Tibial nerve (tissue), 4 donors: ENCODE measurements around the gene MSTO1. TPM values are rescaled to one million over a fixed set of nuclear protein-coding genes. Genes with fewer than 3 reads are reported as not detected.
"Not testable (repeated sequence)": the region's sequence is repeated elsewhere in the genome, so short reads cannot be mapped to it uniquely, and the experiment has no call there.

ENCODE experiments used
- DNase-seq, 2 donors: peaks; one replicate each; pipeline ENCODE4 v3.0.0-alpha.2; 2019; ENCODE audit warnings: low spot score in 2 of 2
- H3K27ac ChIP-seq, 4 donors: fragments of 200-600 bp; sonication (generic) in 3 of 4; one replicate each; pipeline ENCODE4 v1.5.1; 2017 to 2019; ENCODE audit warnings: mild to moderate bottlenecking in 1 of 4
- H3K27me3 ChIP-seq, 2 donors: fragments of 200-600 bp; sonication (generic) in 1 of 2; one replicate each; pipeline versions ENCODE4 v1.5.1 to v1.6.0; 2017 to 2019
- H3K36me3 ChIP-seq, 3 donors: fragments of 200-600 bp; sonication (generic); one replicate each; pipeline ENCODE4 v1.5.1; 2018 to 2019
- H3K4me1 ChIP-seq, 4 donors: fragments of 200-600 bp; sonication (generic) in 3 of 4; one replicate each; pipeline ENCODE4 v1.5.1; 2017 to 2019
- H3K4me3 ChIP-seq, 4 donors: fragments of 200-600 bp; sonication (generic) in 3 of 4; one replicate each; pipeline ENCODE4 v1.5.1; 2017 to 2019; ENCODE audit warnings: mild to moderate bottlenecking in 1 of 4, moderate library complexity in 1 of 4
- H3K9me3 ChIP-seq, 4 donors: fragments of 200-600 bp; sonication (generic) in 3 of 4; one replicate each; pipeline ENCODE4 v1.5.1; 2017 to 2019
- CTCF ChIP-seq, 5 experiments: fragments of 200-600 bp in 3 of 5; fragments of 450-650 bp in 2 of 5; sonication (generic) in 3 of 5; IDR thresholded peaks; one replicate each; pipeline ENCODE4 v1.5.1; 2016 to 2019; ENCODE audit warnings: antibody characterized with exemption in 5 of 5, mild to moderate bottlenecking in 3 of 5, moderate library complexity in 2 of 5
- EP300 ChIP-seq, 2 donors: sonication (generic); formaldehyde crosslinking; IDR thresholded peaks; one replicate each; pipeline ENCODE4 v1.6.1; 2017; ENCODE audit warnings: antibody characterized with exemption in 2 of 2, mild to moderate bottlenecking in 1 of 2
- POLR2A ChIP-seq, 2 donors: fragments of 450-650 bp; IDR thresholded peaks; one replicate each; pipeline ENCODE4 v1.6.1; 2017; ENCODE audit warnings: antibody characterized with exemption in 2 of 2, mild to moderate bottlenecking in 2 of 2, moderate library complexity in 2 of 2
- WGBS, 2 donors: methylation state at CpG; one replicate each; pipeline ENCODE4 v1.1.5; 2018; 5-methylcytosine and 5-hydroxymethylcytosine counted together
- total RNA-seq, 4 donors: library from RNA; depleted of rRNA; stranded (reverse); fragments of >200 nt; gene quantifications; one replicate each; pipeline ENCODE4 v1.1.0, GENCODE V29; 2016

Gene MSTO1
- total RNA-seq, 4 donors from 2014 or later, result 16.4 to 41.4 (median 20.9) TPM

- Histone ChIP-seq H3K9me3 (no peaks in the 10 kb centered on the region), H3K27ac (no peak overlapping the region), H3K4me3 (no peak overlapping the region), H3K4me1 (no peaks in the 10 kb centered on the region), H3K27me3 (no peaks in the 10 kb centered on the region), H3K36me3 (no peaks in the 10 kb centered on the region)
- WGBS, 2 donors, result 57 to 89% methylated on average over 2 of the region's 2 CpGs
- DNase-seq, result no peak
- TF ChIP-seq CTCF (IDR thresholded peaks at IDR 0.05), result no peak
- TF ChIP-seq POLR2A (IDR thresholded peaks at IDR 0.05), result no peak
These were observed 12.2 kb downstream of the MSTO1 start for GRCh38 chr1:155622191-155622590.

GRCh38 chr1:155623357-155623756, 13.3 kb downstream of the MSTO1 start:
- DNase-seq, result no peak
- H3K4me3 ChIP-seq, result no peak overlapping the region
- WGBS, 2 donors, result 55 to 67% methylated on average over 1 of the region's 1 CpG
- no peaks in the 10 kb centered on the region for H3K36me3 ChIP-seq
- no peak overlapping the region for H3K27ac ChIP-seq
- TF ChIP-seq CTCF (IDR thresholded peaks at IDR 0.05), result no peak
- no peak for TF ChIP-seq POLR2A (IDR thresholded peaks at IDR 0.05)
- TF ChIP-seq EP300 (IDR thresholded peaks at IDR 0.05), result no peak
- H3K4me1 ChIP-seq, result no peaks in the 10 kb centered on the region
- H3K9me3 ChIP-seq, result no peaks in the 10 kb centered on the region
- no peaks in the 10 kb centered on the region for H3K27me3 ChIP-seq

DNA sequence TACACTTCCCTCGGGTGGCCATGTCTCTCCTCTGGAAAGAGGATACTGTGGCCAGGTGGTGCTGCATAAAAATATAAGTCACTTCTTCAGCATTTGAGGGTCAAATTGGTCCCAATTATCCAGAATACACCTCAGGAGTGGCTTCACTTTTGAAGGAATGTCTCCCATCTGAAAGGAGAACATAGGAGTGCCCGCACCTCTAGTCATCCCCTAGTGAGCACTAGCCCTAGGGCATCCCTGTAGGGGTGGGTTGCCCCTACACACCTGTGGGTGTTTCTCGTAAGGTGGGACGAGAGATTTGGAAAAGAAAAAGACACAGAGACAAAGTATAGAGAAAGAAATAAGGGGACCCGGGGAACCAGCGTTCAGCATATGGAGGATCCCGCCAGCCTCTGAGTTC, 16.4 kb downstream of the MSTO1 start:
- not testable (repeated sequence) for H3K9me3 ChIP-seq, H3K36me3 ChIP-seq, H3K4me3 ChIP-seq, H3K27ac ChIP-seq, DNase-seq, H3K27me3 ChIP-seq, H3K4me1 ChIP-seq
- WGBS, 2 donors, result 75 to 90% methylated on average over 4 to 7 of the region's 7 CpGs

GRCh38 chr1:155636397-155637153, 26.6 kb downstream of the MSTO1 start:
- no peak for TF ChIP-seq CTCF (IDR thresholded peaks at IDR 0.05)
- H3K4me3 ChIP-seq, result peak overlapping the region in 1 of 4 donors; percentile 25
- no peak for DNase-seq
- peaks cover 0 to under 1% (median 0%) of the 10 kb centered on the region in 4 donors for H3K9me3 ChIP-seq
- no peaks in the 10 kb centered on the region for H3K27me3 ChIP-seq
- H3K27ac ChIP-seq, result no peak overlapping the region
- H3K36me3 ChIP-seq, result no peaks in the 10 kb centered on the region
- WGBS, 2 donors, result 88 to 91% methylated on average over 11 of the region's 11 CpGs
- peaks cover 0 to 3% (median 0%) of the 10 kb centered on the region in 4 donors for H3K4me1 ChIP-seq

DNA sequence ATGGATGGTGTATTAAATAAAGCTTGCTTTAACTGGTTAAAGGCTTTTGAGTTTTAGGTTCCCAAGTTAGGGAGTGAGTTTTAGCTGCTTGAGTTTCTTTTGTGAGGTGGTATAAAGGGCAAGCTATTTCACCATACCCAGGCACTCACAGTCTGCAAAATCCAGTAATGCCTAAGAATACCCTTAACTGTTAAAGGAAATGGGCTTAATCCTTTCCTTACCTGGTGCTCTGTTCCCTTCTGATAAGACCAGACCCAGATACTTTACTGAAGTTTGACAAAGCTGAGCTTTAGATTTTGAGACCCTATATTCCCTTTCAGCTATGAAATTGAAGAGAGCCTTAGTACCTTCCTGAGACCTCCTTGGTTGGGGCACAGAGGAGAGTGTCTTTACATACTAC, 30.3 kb downstream of the MSTO1 start:
- H3K4me1 ChIP-seq, result peaks cover 0 to 8% (median 3%) of the 10 kb centered on the region in 4 donors
- H3K27me3 ChIP-seq, result no peaks in the 10 kb centered on the region
- no peak for DNase-seq
- no peak overlapping the region for H3K27ac ChIP-seq
- no peak overlapping the region for H3K4me3 ChIP-seq
- peaks cover 0 to 20% (median 0%) of the 10 kb centered on the region in 4 donors for H3K9me3 ChIP-seq
- no peak for TF ChIP-seq CTCF (IDR thresholded peaks at IDR 0.05)
- TF ChIP-seq POLR2A (IDR thresholded peaks at IDR 0.05), result no peak
- TF ChIP-seq EP300 (IDR thresholded peaks at IDR 0.05), result no peak
- H3K36me3 ChIP-seq, result no peaks in the 10 kb centered on the region

GRCh38 chr1:155642559-155643180, 32.7 kb downstream of the MSTO1 start:
- WGBS, 2 donors, result 81 to 85% methylated on average over 11 of the region's 11 CpGs
- H3K9me3 ChIP-seq, result peaks cover 0 to 20% (median 0%) of the 10 kb centered on the region in 4 donors
- H3K27ac ChIP-seq, H3K36me3 ChIP-seq, H3K4me3 ChIP-seq, H3K27me3 ChIP-seq, DNase-seq: not testable (repeated sequence)
- H3K4me1 ChIP-seq, result peaks cover 0 to 28% (median 12%) of the 10 kb centered on the region in 4 donors
